Measurements from ENCODE around the gene ABCF3.

DNA sequence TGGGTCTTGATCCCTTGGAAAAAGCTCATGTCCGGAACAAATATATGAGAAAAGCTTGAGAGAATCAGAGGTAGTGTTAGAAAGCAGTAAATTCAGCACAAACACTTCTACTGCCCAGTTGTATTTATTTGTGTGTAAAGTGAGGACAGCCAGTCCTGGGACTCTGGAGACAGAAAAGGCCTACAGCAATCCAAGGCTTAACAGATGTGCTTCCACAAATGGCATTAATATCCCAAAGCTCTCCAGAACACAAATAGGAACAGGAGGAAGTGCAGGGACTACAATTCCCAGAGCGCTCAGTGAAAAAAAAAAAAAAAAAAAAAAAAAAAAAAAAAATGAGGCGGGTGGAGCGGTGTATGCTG is 11.7 kb upstream of the ABCF3 start:
- TF ChIP-seq ZNF548 (tag by site-specific recombination; IDR thresholded peaks at IDR 0.05) (no peak), CTCF (tag by site-specific recombination; IDR thresholded peaks at IDR 0.05) (no peak)
